AG04449 (cell line): ENCODE measurements around the gene RBMS3.
A peak's percentile ranks its signal among the peaks of the same experiment; 100 is the strongest.

Experiments
- CTCF ChIA-PET: fragments of 350-600 bp; formaldehyde crosslinking; extraction: SDS; loops from one replicate; lab custom pipeline; 2021; ENCODE audit warnings: antibody characterized with exemption; lab: Yijun Ruan, JAX
- POLR2A ChIA-PET: fragments of 400-600, 350-600 bp; formaldehyde crosslinking; extraction: SDS; loops from one replicate; lab custom pipeline; 2020; ENCODE audit warnings: antibody characterized with exemption, inconsistent platforms; lab: Yijun Ruan, JAX
- DNase-seq: peaks from one replicate; pipeline ENCODE4 v3.0.0-alpha.2; 2010; ENCODE audit warnings: low read depth, low spot score
- H3K4me3 ChIP-seq: 2 replicates; pipeline ENCODE4 v1.5.1; 2011; ENCODE audit warnings: low read depth, mild to moderate bottlenecking, control low read depth, low read length
- TF ChIP-seq, protein P1 (sequence below): IDR thresholded peaks from one replicate; pipeline ENCODE4 v1.5.1; 2011; ENCODE audit warnings: mild to moderate bottlenecking, moderate library complexity, low read length, control low read depth, inconsistent platforms; ENCODE audit not compliant: insufficient read depth; ENCODE audit errors: missing control alignments

RBMS3 gene

DNA sequence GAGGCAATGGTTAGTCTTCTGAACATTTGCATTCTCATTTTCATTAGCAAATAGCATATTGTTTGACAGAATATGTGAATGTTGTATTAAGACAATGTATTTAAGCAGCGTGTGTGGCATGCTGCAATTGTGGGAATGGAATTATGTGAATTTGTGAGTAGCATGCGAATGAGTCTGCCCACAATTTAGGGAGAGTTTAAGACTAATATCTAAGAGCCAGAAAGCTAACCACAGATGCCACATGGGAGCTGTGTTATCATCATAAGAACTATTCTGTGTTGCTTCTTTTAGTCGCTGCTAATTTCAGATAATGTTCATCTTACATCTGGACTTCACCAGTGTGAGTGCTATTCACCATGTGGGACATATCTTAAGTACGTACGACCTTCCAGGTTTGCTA lies 494.5 kb downstream of the RBMS3 start:
- no peak overlapping the region for H3K4me3 ChIP-seq
- CTCF ChIA-PET: interaction anchor here (1.2 kb wide), 1 partner anchor 238 kb away, joined by 3 read pairs; no protein-coding TSS in a partner anchor
- TF ChIP-seq, protein P1, sequence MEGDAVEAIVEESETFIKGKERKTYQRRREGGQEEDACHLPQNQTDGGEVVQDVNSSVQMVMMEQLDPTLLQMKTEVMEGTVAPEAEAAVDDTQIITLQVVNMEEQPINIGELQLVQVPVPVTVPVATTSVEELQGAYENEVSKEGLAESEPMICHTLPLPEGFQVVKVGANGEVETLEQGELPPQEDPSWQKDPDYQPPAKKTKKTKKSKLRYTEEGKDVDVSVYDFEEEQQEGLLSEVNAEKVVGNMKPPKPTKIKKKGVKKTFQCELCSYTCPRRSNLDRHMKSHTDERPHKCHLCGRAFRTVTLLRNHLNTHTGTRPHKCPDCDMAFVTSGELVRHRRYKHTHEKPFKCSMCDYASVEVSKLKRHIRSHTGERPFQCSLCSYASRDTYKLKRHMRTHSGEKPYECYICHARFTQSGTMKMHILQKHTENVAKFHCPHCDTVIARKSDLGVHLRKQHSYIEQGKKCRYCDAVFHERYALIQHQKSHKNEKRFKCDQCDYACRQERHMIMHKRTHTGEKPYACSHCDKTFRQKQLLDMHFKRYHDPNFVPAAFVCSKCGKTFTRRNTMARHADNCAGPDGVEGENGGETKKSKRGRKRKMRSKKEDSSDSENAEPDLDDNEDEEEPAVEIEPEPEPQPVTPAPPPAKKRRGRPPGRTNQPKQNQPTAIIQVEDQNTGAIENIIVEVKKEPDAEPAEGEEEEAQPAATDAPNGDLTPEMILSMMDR: no peak
- POLR2A ChIA-PET: no interaction called here
- peak; percentile 79 for DNase-seq

DNA sequence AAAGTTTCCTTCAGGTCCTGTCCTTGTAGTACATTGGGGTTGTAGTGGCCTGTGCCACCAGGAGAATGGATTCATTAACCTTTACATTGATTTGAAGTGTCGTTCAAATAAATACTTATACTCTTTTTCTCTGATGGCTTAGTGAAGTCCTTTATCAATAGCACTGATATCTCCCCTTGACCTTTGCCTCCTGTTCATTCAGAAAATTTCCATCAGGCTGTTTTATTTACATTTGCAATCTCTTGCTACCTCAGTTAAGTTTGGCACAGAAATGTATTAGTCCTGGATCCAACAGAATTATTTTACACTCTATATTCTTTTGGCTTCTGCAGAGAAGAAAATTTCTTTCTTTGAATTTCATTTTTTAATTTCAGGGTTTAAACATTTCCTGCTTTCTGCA lies 497.0 kb downstream of the RBMS3 start:
- TF ChIP-seq, protein P1: no peak
- CTCF ChIA-PET: no interaction called here

DNA sequence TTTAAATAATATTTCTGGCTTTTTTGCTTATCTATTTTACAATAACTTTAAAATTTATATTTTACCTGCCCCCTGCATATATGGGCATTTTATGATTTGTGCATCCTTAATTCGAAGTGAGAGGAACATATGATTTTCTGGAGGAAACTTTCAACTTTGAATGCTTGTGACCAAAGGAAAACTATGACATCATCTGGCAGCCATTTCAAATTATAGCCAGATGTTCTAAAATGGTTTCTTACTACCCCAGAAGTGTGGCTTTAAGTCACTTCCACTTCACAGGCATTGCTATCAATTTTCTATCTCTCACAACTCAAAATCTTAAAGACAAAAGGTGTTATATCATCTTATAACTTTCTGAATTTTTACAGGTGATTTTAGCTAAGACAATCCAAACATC lies 508.8 kb downstream of the RBMS3 start:
- TF ChIP-seq, protein P1: no peak

More for the DNA sequence above, 497.0 kb downstream of the RBMS3 start:
- H3K4me3 ChIP-seq: no peak overlapping the region
- DNase-seq: no peak
- POLR2A ChIA-PET: no interaction called here

DNA sequence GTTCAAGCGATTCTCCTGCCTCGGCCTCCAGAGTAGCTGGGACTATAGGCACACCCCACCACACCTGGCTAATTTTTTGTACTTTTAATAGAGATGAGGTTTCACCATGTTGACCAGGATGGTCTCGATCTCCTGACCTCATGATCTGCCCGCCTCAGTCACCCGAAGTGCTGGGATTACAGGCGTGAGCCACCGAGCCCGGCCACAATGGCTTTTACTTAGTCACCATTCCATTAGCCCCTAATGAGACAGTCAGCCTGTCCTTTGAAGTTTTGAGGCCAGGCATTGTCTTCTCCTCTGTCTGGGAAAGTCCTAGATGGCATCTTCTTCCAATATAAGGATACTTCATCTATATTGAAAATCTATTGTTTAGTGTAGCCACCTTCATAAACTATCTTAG lies 515.9 kb downstream of the RBMS3 start:
- H3K4me3 ChIP-seq: no peak overlapping the region
- TF ChIP-seq, protein P1: no peak
- DNase-seq: no peak
- CTCF ChIA-PET: no interaction called here
- POLR2A ChIA-PET: no interaction called here

More for the DNA sequence above, 508.8 kb downstream of the RBMS3 start:
- ChIA-PET POLR2A (no interaction called here), CTCF (no interaction called here)
- no peak overlapping the region for H3K4me3 ChIP-seq
- no peak for DNase-seq

DNA sequence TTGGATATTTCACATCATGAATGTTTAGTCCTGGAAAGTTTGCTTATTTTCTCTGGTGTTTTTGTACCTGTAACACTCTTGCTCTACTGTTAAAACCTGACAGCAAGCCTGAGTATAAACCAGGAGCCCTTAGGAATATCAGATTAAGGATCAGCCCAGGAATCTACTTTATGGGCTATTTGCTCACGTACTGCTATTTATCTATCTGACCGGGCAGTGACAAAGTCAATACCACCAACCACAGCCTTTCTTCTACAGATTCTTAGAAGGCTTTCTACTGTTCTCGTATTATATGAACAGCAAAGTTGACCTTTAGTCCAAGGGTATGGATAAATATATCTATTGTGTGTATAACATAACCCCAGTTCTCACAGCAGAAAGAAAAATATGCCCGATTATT lies 521.2 kb downstream of the RBMS3 start:
- no peak for DNase-seq
- CTCF ChIA-PET: no interaction called here

DNA sequence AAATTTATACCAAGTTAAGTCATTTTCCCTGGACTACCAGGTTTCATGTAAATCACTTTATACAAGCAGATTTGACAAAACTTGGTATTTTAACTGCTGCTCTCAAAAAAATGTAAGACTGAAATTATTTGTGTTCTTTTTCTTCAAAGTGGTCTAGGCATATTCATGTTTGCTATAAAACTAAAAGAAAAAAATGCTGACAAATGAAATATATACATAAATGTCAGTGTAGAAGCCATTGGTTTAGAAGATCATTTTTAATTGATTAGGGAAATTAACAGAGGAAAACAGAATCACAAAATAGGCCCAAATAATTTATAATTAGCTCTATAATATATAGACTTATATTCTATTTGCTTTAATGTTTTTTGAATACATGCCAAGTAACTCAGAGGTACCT lies 523.2 kb downstream of the RBMS3 start:
- no peak overlapping the region for H3K4me3 ChIP-seq
- no peak for DNase-seq
- ChIA-PET POLR2A (no interaction called here), CTCF (no interaction called here)
- TF ChIP-seq, protein P1: no peak

More for the DNA sequence above, 521.2 kb downstream of the RBMS3 start:
- POLR2A ChIA-PET: no interaction called here
- TF ChIP-seq, protein P1: no peak
- H3K4me3 ChIP-seq: no peak overlapping the region
